GM12878 (cell line): ENCODE results near the gene DCC.

Experiments
- ATF7 ChIP-seq: fragments of 450-650 bp; IDR thresholded peaks from 2 replicates; pipeline ENCODE4 v1.6.1; 2016; ENCODE audit warnings: low read depth, mild to moderate bottlenecking
- CHD1 ChIP-seq: IDR thresholded peaks from 2 replicates; pipeline ENCODE4 v1.6.1; 2012; ENCODE audit warnings: low read depth, low read length, improper control_type of control experiment
- CHD2 ChIP-seq: IDR thresholded peaks from 2 replicates; pipeline ENCODE4 v1.6.1; 2011; ENCODE audit warnings: low read depth, low read length, improper control_type of control experiment, borderline replicate concordance
- EP300 ChIP-seq, 2 experiments: fragments of 150-350 bp in 1 of 2; IDR thresholded peaks; 2 replicates each; pipeline ENCODE4 v1.6.1; 2011 to 2012; ENCODE audit warnings: low read depth in 2 of 2, low read length in 2 of 2, borderline replicate concordance in 1 of 2, improper control_type of control experiment in 1 of 2, inconsistent platforms in 1 of 2; ENCODE audit not compliant: control insufficient read depth in 1 of 2
- HDAC2 ChIP-seq: fragments of 200-600 bp; sonication (generic); IDR thresholded peaks from 2 replicates; pipeline ENCODE4 v1.6.1; 2017
- MXI1 ChIP-seq: fragments of 150-350 bp; IDR thresholded peaks from 2 replicates; pipeline ENCODE4 v1.6.1; 2011; ENCODE audit warnings: low read depth, mild to moderate bottlenecking, inconsistent platforms, low read length, improper control_type of control experiment
- PAX8 ChIP-seq: fragments of 450-650 bp; IDR thresholded peaks from 2 replicates; pipeline ENCODE4 v1.6.1; 2017; ENCODE audit warnings: mild to moderate bottlenecking, moderate library complexity
- POLR2AphosphoS2 ChIP-seq: IDR thresholded peaks from 2 replicates; pipeline ENCODE4 v1.6.1; 2011; ENCODE audit warnings: low read depth, mild to moderate bottlenecking, low read length, improper control_type of control experiment, moderate library complexity
- POU2F2 ChIP-seq: IDR thresholded peaks from 3 replicates; pipeline ENCODE4 v1.6.1; 2011; ENCODE audit warnings: low read depth, mild to moderate bottlenecking, low read length, borderline replicate concordance
- RUNX3 ChIP-seq: IDR thresholded peaks from 2 replicates; pipeline ENCODE4 v1.6.1; 2012; ENCODE audit warnings: low read length, inconsistent platforms
- ZNF384 ChIP-seq: IDR thresholded peaks from 2 replicates; pipeline ENCODE4 v1.6.1; 2012; ENCODE audit warnings: low read depth, mild to moderate bottlenecking, low read length, improper control_type of control experiment, borderline replicate concordance
- ZSCAN29 ChIP-seq: fragments of 450-650 bp; IDR thresholded peaks from 2 replicates; pipeline ENCODE4 v1.6.1; 2017; ENCODE audit warnings: mild to moderate bottlenecking, moderate library complexity
- TF ChIP-seq, protein P1 (sequence below), 3 experiments: IDR thresholded peaks in 2 of 3; conservative IDR thresholded peaks in 1 of 3; 2 replicates each; pipeline ENCODE4 v1.5.1; 2011; ENCODE audit warnings: low read depth in 3 of 3, low read length in 3 of 3, mild to moderate bottlenecking in 3 of 3, control low read depth in 2 of 3, moderate library complexity in 2 of 3, inconsistent platforms in 1 of 3, mixed read lengths in 1 of 3; ENCODE audit not compliant: control insufficient read depth in 2 of 3, insufficient read depth in 1 of 3; ENCODE audit errors: extremely low read depth in 1 of 3
- TF ChIP-seq, protein P2 (sequence below): fragments of 450-650 bp; conservative IDR thresholded peaks from 2 replicates; pipeline ENCODE4 v1.6.1; 2017; ENCODE audit warnings: mild to moderate bottlenecking, moderate library complexity

DNA sequence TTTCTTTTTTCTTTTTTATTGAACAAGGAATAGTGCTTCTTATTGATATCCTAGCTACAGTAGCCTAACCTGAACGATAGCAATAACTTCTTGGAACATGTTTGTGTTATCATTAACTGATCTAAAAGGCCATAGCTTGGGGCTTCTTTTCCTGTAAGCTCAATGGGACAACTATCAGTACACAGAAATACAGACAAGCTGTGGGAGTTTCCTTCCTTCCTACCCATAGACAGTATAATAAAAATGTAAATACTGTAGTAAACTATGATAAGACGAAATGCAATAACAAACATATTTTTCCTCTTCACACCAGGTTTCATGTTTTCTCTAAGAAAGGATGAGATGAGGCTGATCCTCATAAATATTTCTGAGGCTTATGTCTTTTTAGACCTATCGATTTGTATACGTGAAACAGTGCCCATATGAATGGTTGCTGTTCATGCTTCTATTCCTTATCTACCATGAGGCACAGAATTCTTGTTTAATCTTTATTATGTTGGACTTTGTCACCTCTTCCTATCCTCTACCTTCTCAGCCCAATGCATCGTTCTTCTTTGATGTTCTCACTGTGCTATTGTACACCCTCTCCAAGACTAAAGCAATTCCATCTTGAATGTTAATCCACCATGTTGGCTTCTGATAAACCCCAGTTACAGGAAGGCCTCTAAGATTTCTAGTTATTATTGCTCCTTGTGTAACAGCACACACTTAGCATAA is 361.4 kb downstream of the DCC start:
- TF ChIP-seq EP300 (IDR thresholded peaks at IDR 0.05; ENCODE audit: borderline replicate concordance in 1 of 2, control insufficient read depth in 1 of 2, low read depth in 2 of 2, low read length in 2 of 2), result no peak
- TF ChIP-seq ZNF384, result no peak
- TF ChIP-seq, protein P1, sequence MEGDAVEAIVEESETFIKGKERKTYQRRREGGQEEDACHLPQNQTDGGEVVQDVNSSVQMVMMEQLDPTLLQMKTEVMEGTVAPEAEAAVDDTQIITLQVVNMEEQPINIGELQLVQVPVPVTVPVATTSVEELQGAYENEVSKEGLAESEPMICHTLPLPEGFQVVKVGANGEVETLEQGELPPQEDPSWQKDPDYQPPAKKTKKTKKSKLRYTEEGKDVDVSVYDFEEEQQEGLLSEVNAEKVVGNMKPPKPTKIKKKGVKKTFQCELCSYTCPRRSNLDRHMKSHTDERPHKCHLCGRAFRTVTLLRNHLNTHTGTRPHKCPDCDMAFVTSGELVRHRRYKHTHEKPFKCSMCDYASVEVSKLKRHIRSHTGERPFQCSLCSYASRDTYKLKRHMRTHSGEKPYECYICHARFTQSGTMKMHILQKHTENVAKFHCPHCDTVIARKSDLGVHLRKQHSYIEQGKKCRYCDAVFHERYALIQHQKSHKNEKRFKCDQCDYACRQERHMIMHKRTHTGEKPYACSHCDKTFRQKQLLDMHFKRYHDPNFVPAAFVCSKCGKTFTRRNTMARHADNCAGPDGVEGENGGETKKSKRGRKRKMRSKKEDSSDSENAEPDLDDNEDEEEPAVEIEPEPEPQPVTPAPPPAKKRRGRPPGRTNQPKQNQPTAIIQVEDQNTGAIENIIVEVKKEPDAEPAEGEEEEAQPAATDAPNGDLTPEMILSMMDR (IDR thresholded peaks at IDR 0.05 in 2 of 3, conservative IDR thresholded peaks at IDR 0.05 in 1 of 3; ENCODE audit: control insufficient read depth in 2 of 3, extremely low read depth in 1 of 3, insufficient read depth in 1 of 3, low read depth in 3 of 3, low read length in 3 of 3), result no peak
- no peak for TF ChIP-seq ZSCAN29
- TF ChIP-seq, protein P2, sequence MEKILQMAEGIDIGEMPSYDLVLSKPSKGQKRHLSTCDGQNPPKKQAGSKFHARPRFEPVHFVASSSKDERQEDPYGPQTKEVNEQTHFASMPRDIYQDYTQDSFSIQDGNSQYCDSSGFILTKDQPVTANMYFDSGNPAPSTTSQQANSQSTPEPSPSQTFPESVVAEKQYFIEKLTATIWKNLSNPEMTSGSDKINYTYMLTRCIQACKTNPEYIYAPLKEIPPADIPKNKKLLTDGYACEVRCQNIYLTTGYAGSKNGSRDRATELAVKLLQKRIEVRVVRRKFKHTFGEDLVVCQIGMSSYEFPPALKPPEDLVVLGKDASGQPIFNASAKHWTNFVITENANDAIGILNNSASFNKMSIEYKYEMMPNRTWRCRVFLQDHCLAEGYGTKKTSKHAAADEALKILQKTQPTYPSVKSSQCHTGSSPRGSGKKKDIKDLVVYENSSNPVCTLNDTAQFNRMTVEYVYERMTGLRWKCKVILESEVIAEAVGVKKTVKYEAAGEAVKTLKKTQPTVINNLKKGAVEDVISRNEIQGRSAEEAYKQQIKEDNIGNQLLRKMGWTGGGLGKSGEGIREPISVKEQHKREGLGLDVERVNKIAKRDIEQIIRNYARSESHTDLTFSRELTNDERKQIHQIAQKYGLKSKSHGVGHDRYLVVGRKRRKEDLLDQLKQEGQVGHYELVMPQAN, result no peak
- no peak for TF ChIP-seq CHD1
- no peak for TF ChIP-seq POLR2AphosphoS2
- TF ChIP-seq HDAC2, result no peak
- TF ChIP-seq PAX8, result no peak
- TF ChIP-seq ATF7, result no peak
- TF ChIP-seq RUNX3, result no peak
- TF ChIP-seq POU2F2, result no peak
- no peak for TF ChIP-seq MXI1
- no peak for TF ChIP-seq CHD2
